ENCODE data around the gene SPO11. TPM values are rescaled to one million over a fixed set of nuclear protein-coding genes. Genes with fewer than 3 reads are reported as not detected.

SPO11 gene
- polyA plus RNA-seq, 1 donor from 2014 or later: not detected

- Histone ChIP-seq H3K9me2 (ENCODE audit: insufficient read depth, low read length) (no peaks in the 10 kb centered on the region), H3K27me3 (ENCODE audit: insufficient read depth, low read depth, low read length) (no peaks in the 10 kb centered on the region), H3K36me3 (ENCODE audit: insufficient read depth, low read length) (no peaks in the 10 kb centered on the region), H3K9me3 (ENCODE audit: low read length) (no peaks in the 10 kb centered on the region), H3K27ac (ENCODE audit: low read length) (no peak overlapping the region), H2AFZ (ENCODE audit: low read depth, low read length) (no peak overlapping the region), H3K9ac (ENCODE audit: low read length) (no peak overlapping the region), H3K79me2 (replicated peaks; ENCODE audit: insufficient read depth, low read length) (peaks cover 27% of the 10 kb centered on the region), H4K20me1 (ENCODE audit: insufficient read depth) (no peaks in the 10 kb centered on the region), H3F3A (ENCODE audit: insufficient read depth, low read length, poor library complexity, severe bottlenecking) (no peaks in the 10 kb centered on the region), H3K4me2 (ENCODE audit: low read length) (no peak overlapping the region), H3K4me3 (ENCODE audit: low read length) (no peak overlapping the region)
- TF ChIP-seq REST (IDR thresholded peaks at IDR 0.05; ENCODE audit: borderline replicate concordance) (no peak), MXI1 (conservative IDR thresholded peaks at IDR 0.05; ENCODE audit: poor library complexity, severe bottlenecking) (no peak), CTCF (IDR thresholded peaks at IDR 0.05; ENCODE audit: poor library complexity, severe bottlenecking) (no peak), RAD21 (conservative IDR thresholded peaks at IDR 0.05) (no peak), SMC3 (conservative IDR thresholded peaks at IDR 0.05; ENCODE audit: poor library complexity) (no peak), EP300 (conservative IDR thresholded peaks at IDR 0.05; ENCODE audit: poor library complexity, severe bottlenecking) (no peak), EZH2 (IDR thresholded peaks at IDR 0.05; ENCODE audit: borderline replicate concordance, insufficient read depth, low read length, poor library complexity, severe bottlenecking) (no peak), POLR2AphosphoS5 (IDR thresholded peaks at IDR 0.05) (no peak), TAF1 (IDR thresholded peaks at IDR 0.05; ENCODE audit: low read depth) (no peak)
These were observed 23.7 kb downstream of the SPO11 start for GRCh38 chr20:57353351-57353750.

- H3K36me3 ChIP-seq (ENCODE audit: insufficient read depth, low read length): peaks cover 5% of the 10 kb centered on the region
- H3F3A ChIP-seq (ENCODE audit: insufficient read depth, low read length, poor library complexity, severe bottlenecking): no peaks in the 10 kb centered on the region
- no peaks in the 10 kb centered on the region for H3K9me2 ChIP-seq (ENCODE audit: insufficient read depth, low read length)
- H3K4me3 ChIP-seq (ENCODE audit: low read length): no peak overlapping the region
- H3K27me3 ChIP-seq (ENCODE audit: insufficient read depth, low read depth, low read length): no peaks in the 10 kb centered on the region
- TF ChIP-seq EP300 (conservative IDR thresholded peaks at IDR 0.05; ENCODE audit: poor library complexity, severe bottlenecking) (no peak), TAF1 (IDR thresholded peaks at IDR 0.05; ENCODE audit: low read depth) (no peak), CTCF (IDR thresholded peaks at IDR 0.05; ENCODE audit: poor library complexity, severe bottlenecking) (no peak), EZH2 (IDR thresholded peaks at IDR 0.05; ENCODE audit: borderline replicate concordance, insufficient read depth, low read length, poor library complexity, severe bottlenecking) (no peak), SMC3 (conservative IDR thresholded peaks at IDR 0.05; ENCODE audit: poor library complexity) (no peak), REST (IDR thresholded peaks at IDR 0.05; ENCODE audit: borderline replicate concordance) (no peak), MXI1 (conservative IDR thresholded peaks at IDR 0.05; ENCODE audit: poor library complexity, severe bottlenecking) (no peak), POLR2AphosphoS5 (IDR thresholded peaks at IDR 0.05) (no peak), RAD21 (conservative IDR thresholded peaks at IDR 0.05) (no peak)
- H2AFZ ChIP-seq (ENCODE audit: low read depth, low read length): no peak overlapping the region
- no peak overlapping the region for H3K4me2 ChIP-seq (ENCODE audit: low read length)
- no peak overlapping the region for H3K27ac ChIP-seq (ENCODE audit: low read length)
- H4K20me1 ChIP-seq (ENCODE audit: insufficient read depth): no peaks in the 10 kb centered on the region
- no peak overlapping the region for H3K9ac ChIP-seq (ENCODE audit: low read length)
- H3K79me2 ChIP-seq (replicated peaks; ENCODE audit: insufficient read depth, low read length): no peaks in the 10 kb centered on the region
- no peaks in the 10 kb centered on the region for H3K9me3 ChIP-seq (ENCODE audit: low read length)
These were observed 31.9 kb downstream of the SPO11 start for GRCh38 chr20:57361517-57361916.
